ENCODE results near the gene PRDX2.

- TF ChIP-seq CTCF (IDR thresholded peaks at IDR 0.05; ENCODE audit: insufficient read depth, low read depth, low read length) (peak; percentile 76), EZH2 (IDR thresholded peaks at IDR 0.05; ENCODE audit: insufficient read depth, low read length) (no peak)
These were observed 45.8 kb upstream of the PRDX2 start for GRCh38 chr19:12847159-12848139.

All from astrocyte (in vitro differentiated cells and primary cell).